Measurements from ENCODE around the gene LRRC42. TPM values are rescaled to one million over a fixed set of nuclear protein-coding genes. Genes with fewer than 3 reads are reported as not detected.

Gene LRRC42
- total RNA-seq, 1 donor from 2014 or later, result 50.1 TPM

- Mint-ChIP-seq H3K36me3 (peaks cover 43% of the 10 kb centered on the region), H3K27me3 (no peaks in the 10 kb centered on the region), H3K27ac (no peak overlapping the region), H3K4me3 (no peak overlapping the region), H3K9me3 (no peaks in the 10 kb centered on the region), H3K4me1 (ENCODE audit: unreplicated experiment) (peaks cover 6% of the 10 kb centered on the region)
- no peak for DNase-seq (ENCODE audit: extremely low spot score, unreplicated experiment)
- TF ChIP-seq CTCF (conservative IDR thresholded peaks at IDR 0.05), result no peak
Measured at GRCh38 chr1:53931523-53931922, 14.6 kb upstream of the LRRC42 start.

GRCh38 chr1:53934170-53934765 is 11.9 kb upstream of the LRRC42 start:
- no peak overlapping the region for H3K4me3 Mint-ChIP-seq
- TF ChIP-seq CTCF (conservative IDR thresholded peaks at IDR 0.05), result no peak
- peaks cover 31% of the 10 kb centered on the region for H3K36me3 Mint-ChIP-seq
- H3K9me3 Mint-ChIP-seq, result no peaks in the 10 kb centered on the region
- no peak for DNase-seq (ENCODE audit: extremely low spot score, unreplicated experiment)
- peaks cover 2% of the 10 kb centered on the region for H3K4me1 Mint-ChIP-seq (ENCODE audit: unreplicated experiment)
- H3K27ac Mint-ChIP-seq, result no peak overlapping the region
- no peaks in the 10 kb centered on the region for H3K27me3 Mint-ChIP-seq

GRCh38 chr1:53936430-53936829 is 9.7 kb upstream of the LRRC42 start:
- peaks cover 4% of the 10 kb centered on the region for H3K4me1 Mint-ChIP-seq (ENCODE audit: unreplicated experiment)
- DNase-seq (ENCODE audit: extremely low spot score, unreplicated experiment), result no peak
- no peak for TF ChIP-seq CTCF (conservative IDR thresholded peaks at IDR 0.05)
- no peaks in the 10 kb centered on the region for H3K9me3 Mint-ChIP-seq
- H3K4me3 Mint-ChIP-seq, result no peak overlapping the region
- no peaks in the 10 kb centered on the region for H3K27me3 Mint-ChIP-seq
- no peak overlapping the region for H3K27ac Mint-ChIP-seq
- H3K36me3 Mint-ChIP-seq, result peaks cover 38% of the 10 kb centered on the region

- Mint-ChIP-seq H3K4me1 (ENCODE audit: unreplicated experiment) (peaks cover 5% of the 10 kb centered on the region), H3K27me3 (no peaks in the 10 kb centered on the region), H3K4me3 (no peak overlapping the region), H3K27ac (no peak overlapping the region), H3K9me3 (no peaks in the 10 kb centered on the region), H3K36me3 (peaks cover 36% of the 10 kb centered on the region)
- no peak for DNase-seq (ENCODE audit: extremely low spot score, unreplicated experiment)
- no peak for TF ChIP-seq CTCF (conservative IDR thresholded peaks at IDR 0.05)
Measured at GRCh38 chr1:53938136-53938830, 7.9 kb upstream of the LRRC42 start.

- Mint-ChIP-seq H3K27ac (peak overlapping the region; percentile 20), H3K27me3 (no peaks in the 10 kb centered on the region), H3K4me3 (peak overlapping the region; percentile 10), H3K4me1 (ENCODE audit: unreplicated experiment) (peaks cover 25% of the 10 kb centered on the region), H3K36me3 (peaks cover 21% of the 10 kb centered on the region), H3K9me3 (no peaks in the 10 kb centered on the region)
- no peak for DNase-seq (ENCODE audit: extremely low spot score, unreplicated experiment)
- no peak for TF ChIP-seq CTCF (conservative IDR thresholded peaks at IDR 0.05)
Measured at GRCh38 chr1:53942127-53942957, 3.8 kb upstream of the LRRC42 start.
